ENCODE measurements around the gene IPCEF1.

IPCEF1 gene

DNA sequence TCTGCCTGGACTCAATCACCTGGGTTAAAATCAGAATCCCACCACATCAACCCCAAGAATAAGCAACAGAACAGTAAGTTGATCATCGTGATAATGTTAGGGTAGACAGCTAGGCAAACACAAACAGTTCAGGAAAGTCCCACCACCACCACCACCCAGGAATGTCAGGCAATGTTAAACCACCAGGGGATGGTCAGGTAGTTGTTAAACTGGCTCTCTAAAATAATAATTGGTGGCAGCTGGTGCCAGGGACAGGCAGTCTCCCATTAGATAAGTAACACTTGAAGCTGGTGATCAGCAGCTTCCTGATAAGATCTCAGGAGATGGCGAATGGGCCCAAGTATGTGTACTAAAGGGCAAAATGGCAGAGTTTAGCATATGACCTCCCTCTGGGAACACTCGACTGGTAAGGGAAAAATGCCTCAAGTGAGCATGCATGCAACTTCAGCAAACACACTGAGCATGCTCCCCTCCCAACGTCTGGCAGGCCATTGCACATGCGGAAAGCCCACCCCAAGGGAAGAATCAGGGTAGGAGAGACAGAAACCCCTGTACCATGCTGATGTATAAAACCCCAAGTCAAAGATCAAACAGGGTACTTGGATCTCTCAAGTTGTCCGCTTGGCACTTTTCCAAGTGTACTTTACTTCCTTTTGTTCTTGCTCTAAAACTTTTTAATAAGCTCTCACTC lies 66.6 kb downstream of the IPCEF1 start:
- no peak for DNase-seq

DNA sequence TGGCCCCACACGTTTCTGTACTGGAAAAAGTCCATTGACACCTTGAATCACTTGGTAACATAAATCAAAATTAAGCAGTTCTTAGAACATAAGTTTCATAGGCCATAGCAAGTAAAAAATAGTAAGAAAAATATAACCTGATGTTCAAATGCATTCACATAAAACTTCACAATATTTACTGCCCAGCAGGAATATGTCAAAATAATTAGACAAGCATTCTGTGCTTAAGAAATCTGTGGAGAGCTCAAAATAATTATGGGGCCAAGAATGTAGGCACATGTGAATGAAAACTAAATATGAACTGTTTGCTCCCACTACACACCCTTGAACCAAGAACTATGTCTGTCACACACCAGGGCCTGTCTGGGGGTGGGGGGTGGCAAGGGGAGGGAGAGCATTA lies 70.8 kb downstream of the IPCEF1 start:
- DNase-seq, result no peak

DNA sequence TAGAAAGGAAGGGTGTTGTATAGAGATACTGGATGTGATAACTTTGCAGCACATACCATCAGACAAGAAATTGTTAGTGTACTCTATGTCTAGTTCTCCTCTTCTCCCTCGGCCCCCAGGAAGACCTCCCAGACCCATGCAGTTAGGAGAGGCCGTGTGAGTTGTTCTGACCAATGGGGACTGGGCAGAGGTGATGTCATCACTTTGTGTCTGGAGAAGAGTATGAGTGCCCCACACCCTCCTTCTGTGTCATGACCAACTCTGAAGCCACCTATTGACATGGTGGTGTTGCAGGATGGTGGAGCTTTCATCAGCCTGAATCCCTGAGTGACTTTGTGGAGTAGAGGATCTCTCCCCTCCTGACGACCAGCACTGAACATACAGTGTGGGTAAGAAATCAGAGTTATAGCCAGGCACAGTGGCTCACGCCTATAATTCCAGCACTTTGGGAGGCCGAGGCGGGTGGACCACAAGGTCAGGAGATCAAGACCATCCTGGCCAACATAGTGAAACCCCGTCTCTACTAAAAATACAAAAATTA lies 72.2 kb downstream of the IPCEF1 start:
- DNase-seq, result no peak

DNA sequence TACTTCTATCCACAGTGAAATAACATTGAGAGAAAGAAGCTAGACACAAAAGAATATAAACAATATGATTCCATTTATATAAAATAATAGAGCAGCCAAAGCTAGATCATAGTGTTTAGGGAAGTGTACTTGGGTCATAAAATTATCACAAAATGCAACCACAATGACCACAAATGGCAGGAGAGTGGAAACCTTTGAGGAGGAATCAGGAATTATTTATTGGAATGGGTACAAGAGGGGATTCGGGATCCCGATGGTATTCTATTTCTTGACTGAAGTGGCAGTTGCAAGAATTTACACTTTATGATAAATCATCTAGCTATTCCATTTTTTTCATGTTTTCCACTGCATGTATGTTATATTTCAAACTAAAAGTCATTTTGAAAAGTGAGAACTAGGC lies 76.1 kb downstream of the IPCEF1 start:
- no peak for DNase-seq

DNA sequence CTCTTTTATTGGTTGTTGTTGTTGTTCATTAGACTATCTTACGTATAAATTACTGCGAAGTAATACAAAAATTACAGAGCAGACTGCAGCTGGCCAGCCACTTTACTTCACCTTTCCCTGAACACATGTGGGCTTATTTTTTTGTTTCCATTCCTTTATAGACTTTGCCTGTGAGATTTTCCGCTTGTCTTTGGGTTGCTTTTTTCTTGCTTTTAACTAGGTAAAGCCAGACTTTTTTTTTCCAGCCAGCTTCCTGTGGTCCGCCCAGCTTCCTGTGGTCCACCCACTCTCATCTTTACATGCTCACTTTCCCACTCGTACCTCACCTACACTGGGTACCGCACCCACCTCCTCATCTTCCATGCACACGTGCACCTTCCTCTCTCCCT lies 79.0 kb downstream of the IPCEF1 start:
- DNase-seq, result no peak

DNA sequence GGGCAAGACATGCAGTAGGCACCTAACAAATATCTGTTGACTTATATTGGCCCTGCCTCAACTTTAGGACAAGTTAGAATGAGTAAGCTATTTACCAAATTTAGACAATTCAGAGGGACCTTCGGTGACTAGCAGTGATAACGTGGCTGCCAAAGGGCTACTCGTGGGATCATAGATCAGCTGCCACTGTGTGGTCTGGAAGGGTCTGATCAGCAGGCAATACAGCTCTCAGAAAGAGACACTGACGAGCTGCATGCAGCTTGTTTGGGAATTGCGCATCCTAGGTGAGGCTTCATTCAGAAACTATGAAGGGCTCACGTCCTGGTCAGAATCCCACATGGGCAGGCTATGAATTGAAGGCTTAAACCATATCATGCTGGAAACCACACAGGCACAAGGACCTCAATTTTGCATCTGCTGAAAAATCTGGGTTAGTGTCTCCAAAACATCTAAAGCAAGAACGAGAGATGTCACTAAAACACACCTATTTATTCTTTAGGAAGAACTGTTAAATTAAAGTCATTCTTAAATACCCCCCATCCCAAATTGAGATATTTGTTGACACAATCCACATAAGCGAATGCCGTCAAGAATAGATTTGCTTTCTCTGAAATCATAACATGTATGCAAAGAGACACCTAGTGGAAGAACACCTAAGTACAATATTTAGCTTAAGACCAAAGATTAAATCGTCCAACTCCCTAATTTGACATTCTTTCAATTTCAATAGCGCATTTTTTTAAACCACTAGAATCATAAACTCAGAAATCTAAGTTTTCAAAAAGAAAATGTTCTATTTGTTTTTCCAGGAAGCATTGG lies 79.6 kb downstream of the IPCEF1 start:
- DNase-seq, result no peak

DNA sequence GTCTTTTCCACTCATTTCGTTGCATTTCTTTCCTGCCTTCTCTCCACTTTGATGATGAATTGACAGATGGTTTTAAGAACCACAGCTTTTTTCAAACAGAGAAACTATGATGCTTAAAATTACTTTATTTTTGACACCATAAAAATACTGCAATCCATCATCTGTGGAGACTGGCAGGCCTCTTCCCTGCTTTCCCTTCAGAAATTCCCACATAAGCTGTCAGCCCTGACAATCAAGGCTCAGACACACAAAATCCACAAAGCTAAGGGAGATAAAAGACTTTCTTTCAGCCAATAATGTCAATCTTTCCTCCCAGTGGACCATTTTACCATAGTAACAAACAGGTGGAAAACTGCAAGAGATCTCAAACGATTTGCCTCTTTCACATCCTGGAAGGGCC lies 82.4 kb downstream of the IPCEF1 start:
- DNase-seq, result no peak

DNA sequence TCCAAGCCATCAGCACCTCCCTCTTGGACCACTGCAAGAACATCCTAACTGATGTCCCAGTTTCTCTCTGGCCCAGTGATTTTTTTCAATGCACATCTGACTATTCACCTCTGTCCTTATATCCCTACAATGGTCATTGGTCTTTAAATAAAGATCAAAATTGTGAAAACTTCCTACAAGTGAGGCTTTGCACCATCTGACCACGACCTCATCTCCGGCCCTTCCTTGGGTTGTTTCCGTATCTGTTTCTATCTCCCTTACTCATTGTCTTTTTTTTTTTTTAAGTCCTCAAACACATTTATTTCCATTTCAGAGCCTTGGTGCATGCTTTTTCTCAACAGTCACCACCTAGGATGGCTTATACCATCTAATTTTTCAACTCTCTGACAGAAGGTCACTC lies 88.1 kb downstream of the IPCEF1 start:
- DNase-seq, result no peak

DNA sequence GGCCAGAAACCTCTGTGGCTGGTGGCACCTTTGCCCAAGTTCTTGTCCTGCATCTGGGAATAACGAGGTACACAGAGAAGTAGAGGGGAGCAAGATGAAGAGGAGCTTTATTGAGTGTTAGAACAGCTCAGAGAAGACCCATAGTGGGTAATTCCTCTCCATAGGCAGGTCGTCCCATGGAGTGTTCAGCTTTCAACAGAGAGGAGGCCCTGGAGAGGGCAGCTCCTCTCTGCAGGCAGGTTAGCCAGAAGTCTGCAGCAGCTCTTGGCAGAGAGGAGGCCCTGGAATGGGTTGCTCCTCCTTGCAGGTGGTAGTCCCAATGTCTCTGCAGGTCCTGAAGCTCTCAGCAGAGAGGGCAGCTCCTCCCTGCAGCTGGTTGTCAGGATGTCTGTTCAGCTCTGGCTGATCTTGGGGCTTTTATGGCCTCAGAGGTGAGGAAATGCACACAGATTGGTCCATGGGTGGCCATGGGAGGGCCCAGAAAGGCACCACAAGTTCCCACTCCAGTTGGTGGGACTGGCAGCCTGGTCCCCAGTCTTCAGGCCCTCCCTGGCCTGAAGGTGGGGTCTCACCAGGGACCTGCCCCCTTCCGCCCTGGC lies 89.0 kb downstream of the IPCEF1 start:
- no peak for DNase-seq

DNA sequence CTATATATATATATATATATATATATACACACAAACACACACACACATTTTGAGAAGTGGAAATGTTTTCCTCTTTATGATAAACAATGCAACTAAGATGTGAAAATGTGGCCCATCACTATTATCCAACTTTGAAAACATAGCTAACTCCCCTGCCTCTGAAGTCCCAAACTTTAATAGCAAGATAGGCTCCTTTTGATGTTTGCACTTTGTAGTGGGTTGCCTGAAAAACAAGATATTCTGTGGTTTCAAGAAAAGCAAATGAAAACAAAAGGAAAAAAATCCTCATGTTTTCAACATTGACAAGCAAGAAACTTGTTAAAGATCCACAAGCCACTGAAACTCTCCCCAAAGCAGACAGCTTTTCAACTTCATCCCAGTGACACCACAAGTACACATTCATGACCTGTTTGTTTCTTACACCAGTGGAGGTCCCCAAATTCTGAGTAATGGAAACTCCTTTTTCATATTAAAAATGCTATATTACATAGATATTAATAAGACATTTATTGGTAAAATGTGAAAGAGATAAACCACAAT lies 90.0 kb downstream of the IPCEF1 start:
- DNase-seq, result no peak

DNA sequence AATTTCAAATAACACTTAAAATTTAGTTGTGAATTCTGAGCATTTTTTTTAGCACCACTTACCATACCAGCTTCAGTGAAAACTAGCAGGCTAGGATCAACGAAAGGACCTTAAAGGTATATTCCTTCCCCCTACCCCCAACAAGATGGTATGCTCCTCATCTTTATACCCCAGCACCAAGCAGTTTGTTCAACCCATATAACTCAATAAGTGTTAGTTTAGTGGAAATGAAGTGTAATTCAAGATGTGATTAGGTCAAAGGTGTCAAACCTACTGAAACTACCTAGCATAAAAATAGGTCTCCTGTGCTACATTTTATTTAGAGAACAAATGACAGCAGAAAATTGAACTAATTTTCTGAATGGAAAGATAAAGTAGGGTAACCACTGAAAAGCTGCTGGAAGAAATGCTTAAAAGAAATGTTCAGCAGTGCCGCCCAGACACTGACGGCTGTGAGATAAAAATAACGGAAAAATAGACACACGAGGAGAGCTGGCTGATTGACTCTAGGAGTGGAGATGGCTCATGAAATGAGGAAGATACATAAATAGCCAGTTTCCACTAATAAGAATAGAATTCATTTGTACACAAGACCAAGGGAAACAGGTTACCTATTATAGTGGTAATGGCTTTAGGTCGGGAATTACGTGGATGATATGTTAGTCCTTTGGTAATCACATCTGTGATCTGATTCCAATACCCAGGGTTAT lies 94.8 kb downstream of the IPCEF1 start:
- no peak for DNase-seq

DNA sequence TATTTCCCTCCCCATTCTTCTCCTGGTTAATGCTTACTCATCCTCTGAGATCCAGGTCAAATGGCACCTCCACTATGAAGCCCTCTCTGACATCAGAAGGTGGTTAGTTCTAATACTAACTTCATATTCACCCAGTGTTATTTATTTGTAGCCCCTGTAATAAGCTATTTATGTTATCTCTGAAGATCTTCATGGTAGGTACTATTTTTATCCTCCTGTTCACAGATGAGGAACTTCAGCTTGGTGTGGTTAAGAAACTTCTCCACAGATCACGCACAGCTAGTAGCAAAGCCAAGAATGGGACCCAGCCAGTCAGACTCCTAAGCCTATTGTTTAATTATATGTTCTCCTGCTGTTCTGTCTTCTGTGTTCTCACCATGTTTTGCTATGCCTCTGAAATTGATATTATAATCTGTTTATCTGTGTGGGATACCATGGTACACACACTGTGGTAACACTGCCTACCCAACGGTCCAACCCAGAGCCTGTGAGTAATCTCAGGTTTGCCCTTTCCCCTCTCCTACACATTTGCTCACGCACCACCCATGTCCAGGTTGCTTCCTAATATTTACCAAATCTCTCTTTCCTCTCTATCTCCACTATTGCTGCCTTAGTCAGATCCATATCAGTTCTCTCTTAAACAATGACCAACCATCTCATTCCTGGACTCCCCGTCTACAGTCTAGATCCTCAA lies 98.4 kb downstream of the IPCEF1 start:
- no peak for DNase-seq

DNA sequence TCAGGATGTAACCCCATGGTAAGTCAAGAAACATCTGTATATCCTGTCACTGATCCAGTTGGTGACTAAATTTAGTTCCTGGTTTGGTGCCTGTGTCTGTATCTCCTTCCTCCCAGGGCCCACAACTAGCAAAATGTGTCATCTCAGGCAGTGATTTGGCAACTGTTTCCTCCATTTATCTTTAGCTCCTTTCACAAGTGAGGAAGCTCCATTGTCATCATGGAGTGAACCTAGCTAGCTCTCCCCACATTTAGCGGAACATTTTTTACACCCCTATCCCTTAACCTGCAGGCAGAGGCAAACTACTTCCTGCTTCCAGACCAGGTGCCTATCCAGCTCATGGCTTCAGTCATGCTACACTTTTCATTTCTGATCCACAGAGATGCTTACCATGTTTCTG lies 99.5 kb downstream of the IPCEF1 start:
- DNase-seq, result no peak

DNA sequence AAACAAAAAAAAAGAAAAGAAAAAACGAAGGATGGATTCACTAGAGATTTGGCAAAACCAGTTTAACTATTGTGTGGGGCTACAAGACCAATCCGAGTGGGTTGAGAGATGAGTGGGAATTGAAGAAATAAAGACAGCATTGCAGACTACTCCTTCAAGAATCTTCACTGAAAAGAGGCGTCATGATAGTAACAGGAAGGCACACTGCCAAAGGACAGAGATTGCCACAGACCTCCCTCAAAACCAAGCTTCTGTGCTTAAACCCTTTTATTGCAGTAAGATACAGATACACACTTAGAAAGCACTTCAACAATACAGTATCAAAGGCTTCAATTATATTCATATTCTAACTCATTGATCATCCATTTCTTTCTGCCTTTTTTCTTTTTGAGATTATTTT lies 103.9 kb downstream of the IPCEF1 start:
- no peak for DNase-seq

DNA sequence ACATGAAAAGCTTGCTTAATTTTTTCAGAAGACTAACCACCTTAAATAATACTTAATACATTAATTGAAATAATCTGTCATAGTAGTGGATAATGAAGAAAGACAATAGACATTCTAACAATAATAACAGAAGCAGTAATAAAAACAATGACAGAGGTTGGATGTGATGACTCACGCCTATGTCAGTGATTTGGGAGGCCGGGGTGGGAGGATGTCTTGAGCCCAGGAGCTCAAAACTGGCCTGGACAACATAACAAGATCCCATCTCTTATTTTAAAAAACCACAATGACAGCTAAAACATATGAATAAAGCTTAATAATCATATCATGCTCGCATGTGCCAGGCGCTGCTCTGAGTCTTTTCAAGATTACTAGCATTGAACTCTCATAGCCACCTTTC lies 105.5 kb downstream of the IPCEF1 start:
- DNase-seq, result no peak

DNA sequence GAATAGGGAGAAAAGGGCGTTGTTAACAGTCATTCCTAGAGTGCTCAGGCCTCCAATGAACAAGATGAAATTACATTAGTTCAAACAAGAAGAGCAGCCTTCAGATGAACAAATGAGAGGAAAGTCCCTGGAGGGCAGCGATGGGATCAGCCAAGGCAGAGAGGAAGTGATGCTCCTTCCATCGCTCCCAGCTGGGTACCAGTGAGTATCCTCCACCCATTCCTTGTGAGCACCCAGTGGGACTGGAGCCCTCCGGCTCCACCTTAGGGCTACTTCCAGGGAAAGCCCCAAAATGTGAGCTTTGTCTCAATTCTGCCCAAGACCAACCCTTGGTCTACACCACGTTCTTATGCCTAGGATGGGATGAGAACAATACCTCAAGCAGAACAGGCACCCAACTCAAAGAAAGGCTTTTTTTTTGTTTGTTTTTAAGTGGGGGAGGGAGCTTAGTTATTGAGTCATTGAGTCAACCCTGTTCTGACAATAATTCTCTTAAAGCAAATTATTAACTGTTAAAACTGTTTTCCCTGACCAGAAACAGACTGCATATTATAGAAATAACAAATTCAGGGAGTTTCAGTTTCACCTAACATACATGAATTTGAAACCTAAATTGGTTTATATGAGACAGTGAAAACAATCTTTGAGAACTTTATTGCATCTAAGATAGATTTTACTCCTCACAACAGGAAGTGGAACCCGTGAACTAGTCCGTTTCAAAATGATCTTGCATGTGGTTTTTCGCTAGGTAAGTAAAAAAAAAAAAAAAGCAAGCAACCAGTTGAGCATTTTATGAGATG lies 106.9 kb downstream of the IPCEF1 start:
- no peak for DNase-seq

DNA sequence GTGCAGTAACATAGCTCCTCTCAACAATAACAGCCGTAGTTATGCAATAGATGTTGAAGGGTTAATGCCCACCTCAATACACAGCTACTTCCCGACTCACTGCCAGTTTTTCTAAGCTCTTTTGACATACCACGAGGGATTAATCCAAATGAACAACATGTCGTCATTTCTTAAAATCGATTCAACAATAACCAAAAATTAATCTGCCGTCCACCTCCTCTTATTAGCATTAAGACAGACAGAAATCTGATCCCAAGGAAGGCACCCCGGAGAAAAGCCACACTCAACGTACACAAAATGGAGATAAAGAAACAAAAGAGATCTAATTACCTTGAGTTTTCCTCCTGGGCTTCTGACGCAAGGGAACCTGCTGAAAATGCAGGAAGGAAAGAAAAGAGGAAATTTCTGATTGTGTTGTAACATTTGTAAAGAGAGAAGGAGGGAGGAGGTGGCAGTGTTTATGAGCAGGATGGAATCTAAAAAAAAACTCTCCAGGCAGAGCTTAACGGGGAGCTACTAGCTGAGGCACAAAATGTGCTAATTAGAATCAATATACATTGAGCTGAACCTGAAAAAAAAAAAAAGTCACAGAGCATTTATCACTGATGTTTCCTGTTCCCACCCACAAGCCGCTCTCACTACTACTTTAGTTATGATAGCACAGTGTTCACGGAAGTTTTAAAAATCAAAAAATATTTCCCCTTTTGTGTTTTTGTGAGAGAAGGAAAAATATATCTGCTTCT lies 109.3 kb downstream of the IPCEF1 start:
- no peak for DNase-seq

DNA sequence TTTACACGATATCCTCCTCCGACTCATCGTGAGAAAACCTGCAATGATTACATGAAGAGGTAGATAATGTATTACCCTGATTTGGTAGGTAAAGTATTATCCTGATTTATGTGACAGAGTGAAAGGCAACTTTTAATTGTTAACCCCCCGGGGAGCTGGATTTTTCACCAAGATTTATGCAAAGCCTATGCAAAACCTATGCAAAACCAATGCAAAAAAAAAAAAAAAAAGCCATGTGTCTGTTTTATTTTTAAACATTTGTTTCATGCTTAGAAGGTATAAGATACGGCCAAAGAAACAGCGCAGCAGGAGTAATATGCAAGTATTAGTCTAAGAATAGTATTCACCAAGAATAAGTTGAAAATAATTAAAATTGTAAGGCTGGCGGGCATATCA lies 109.9 kb downstream of the IPCEF1 start:
- no peak for DNase-seq

DNA sequence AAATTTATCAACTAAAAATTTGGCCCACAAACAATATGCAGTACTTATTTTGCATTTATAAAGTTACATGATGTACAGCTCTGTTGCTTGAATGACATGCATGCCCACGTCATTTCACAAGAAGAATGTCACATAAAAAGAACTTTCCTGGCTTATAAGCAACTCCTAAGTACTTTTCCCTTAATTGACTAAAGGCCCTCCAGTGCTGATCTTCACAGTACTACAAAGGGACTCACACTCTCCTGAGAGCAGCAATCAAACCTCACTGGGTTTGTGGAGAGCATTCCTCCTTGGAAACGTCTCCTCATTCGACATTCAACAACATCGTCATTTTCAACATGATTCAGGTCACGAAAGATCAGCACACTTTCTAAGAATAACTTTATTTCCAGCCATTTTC lies 111.1 kb downstream of the IPCEF1 start:
- DNase-seq, result no peak
